ENCODE data around the gene PEAR1. TPM values are rescaled to one million over a fixed set of nuclear protein-coding genes. Genes with fewer than 3 reads are reported as not detected.

PEAR1 gene
- total and polyA plus RNA-seq, 9 donors: 12.2 to 35.0 (median 27.7) TPM

GRCh38 chr1:156849151-156849496 is 44.4 kb upstream of the PEAR1 start:
- no peak for DNase-seq
- Histone ChIP-seq H3K36me3 (ENCODE audit: control insufficient read depth, insufficient read depth, low read length) (no peaks in the 10 kb centered on the region), H3K27ac (ENCODE audit: low read length) (no peak overlapping the region), H3K9me3 (replicated peaks; ENCODE audit: control insufficient read depth, low read depth, low read length) (no peaks in the 10 kb centered on the region), H3K4me3 (ENCODE audit: low read length) (no peak overlapping the region), H3K4me1 (ENCODE audit: control insufficient read depth, insufficient read depth, low read length) (peaks cover 57% of the 10 kb centered on the region), H3K27me3 (ENCODE audit: control insufficient read depth, insufficient read depth, low read length) (peaks cover 63% of the 10 kb centered on the region)
- 18% methylated on average over 23 of the region's 23 CpGs for WGBS (ENCODE audit: insufficient coverage)

GRCh38 chr1:156851779-156852417 is 41.6 kb upstream of the PEAR1 start:
- no peak overlapping the region for H3K4me3 ChIP-seq (ENCODE audit: low read length)
- peaks cover 57% of the 10 kb centered on the region for H3K4me1 ChIP-seq (ENCODE audit: control insufficient read depth, insufficient read depth, low read length)
- DNase-seq: no peak
- H3K36me3 ChIP-seq (ENCODE audit: control insufficient read depth, insufficient read depth, low read length): no peaks in the 10 kb centered on the region
- H3K27ac ChIP-seq (ENCODE audit: low read length): peak overlapping the region; percentile 81
- H3K9me3 ChIP-seq (replicated peaks; ENCODE audit: control insufficient read depth, low read depth, low read length): no peaks in the 10 kb centered on the region
- H3K27me3 ChIP-seq (ENCODE audit: control insufficient read depth, insufficient read depth, low read length): peaks cover 42% of the 10 kb centered on the region
- 79% methylated on average over 12 of the region's 17 CpGs for WGBS (ENCODE audit: insufficient coverage)

- peaks cover 54% of the 10 kb centered on the region for H3K4me1 ChIP-seq (ENCODE audit: control insufficient read depth, insufficient read depth, low read length)
- WGBS (ENCODE audit: insufficient coverage): 31% methylated on average over 5 of the region's 9 CpGs
- H3K27ac ChIP-seq (ENCODE audit: low read length): peak overlapping the region; percentile 81
- DNase-seq: peak; percentile 86
- H3K36me3 ChIP-seq (ENCODE audit: control insufficient read depth, insufficient read depth, low read length): no peaks in the 10 kb centered on the region
- H3K4me3 ChIP-seq (ENCODE audit: low read length): no peak overlapping the region
- H3K9me3 ChIP-seq (replicated peaks; ENCODE audit: control insufficient read depth, low read depth, low read length): no peaks in the 10 kb centered on the region
- H3K27me3 ChIP-seq (ENCODE audit: control insufficient read depth, insufficient read depth, low read length): peaks cover 42% of the 10 kb centered on the region
Observed at GRCh38 chr1:156852418-156852874, 41.1 kb upstream of the PEAR1 start.

- Histone ChIP-seq H3K36me3 (ENCODE audit: control insufficient read depth, insufficient read depth, low read length) (no peaks in the 10 kb centered on the region), H3K4me1 (ENCODE audit: control insufficient read depth, insufficient read depth, low read length) (peaks cover 54% of the 10 kb centered on the region), H3K27me3 (ENCODE audit: control insufficient read depth, insufficient read depth, low read length) (peaks cover 42% of the 10 kb centered on the region), H3K4me3 (ENCODE audit: low read length) (no peak overlapping the region), H3K9me3 (replicated peaks; ENCODE audit: control insufficient read depth, low read depth, low read length) (no peaks in the 10 kb centered on the region), H3K27ac (ENCODE audit: low read length) (no peak overlapping the region)
- WGBS (ENCODE audit: insufficient coverage): 91% methylated on average over 19 of the region's 19 CpGs
- no peak for DNase-seq
Observed at GRCh38 chr1:156853761-156854160, 39.8 kb upstream of the PEAR1 start.

- DNase-seq: no peak
Observed at GRCh38 chr1:156854634-156855033, 38.9 kb upstream of the PEAR1 start.

GRCh38 chr1:156856282-156856785 is 37.2 kb upstream of the PEAR1 start:
- H3K9me3 ChIP-seq (replicated peaks; ENCODE audit: control insufficient read depth, low read depth, low read length): no peaks in the 10 kb centered on the region
- H3K4me1 ChIP-seq (ENCODE audit: control insufficient read depth, insufficient read depth, low read length): peaks cover 72% of the 10 kb centered on the region
- no peaks in the 10 kb centered on the region for H3K36me3 ChIP-seq (ENCODE audit: control insufficient read depth, insufficient read depth, low read length)
- H3K4me3 ChIP-seq (ENCODE audit: low read length): no peak overlapping the region
- WGBS (ENCODE audit: insufficient coverage): 43% methylated on average over 1 of the region's 3 CpGs
- DNase-seq: no peak
- no peak overlapping the region for H3K27ac ChIP-seq (ENCODE audit: low read length)
- H3K27me3 ChIP-seq (ENCODE audit: control insufficient read depth, insufficient read depth, low read length): peaks cover 52% of the 10 kb centered on the region

More at GRCh38 chr1:156854634-156855033, 38.9 kb upstream of the PEAR1 start:
- no peaks in the 10 kb centered on the region for H3K9me3 ChIP-seq (replicated peaks; ENCODE audit: control insufficient read depth, low read depth, low read length)
- H3K4me3 ChIP-seq (ENCODE audit: low read length): no peak overlapping the region
- peaks cover 42% of the 10 kb centered on the region for H3K27me3 ChIP-seq (ENCODE audit: control insufficient read depth, insufficient read depth, low read length)
- no peak overlapping the region for H3K27ac ChIP-seq (ENCODE audit: low read length)
- peaks cover 59% of the 10 kb centered on the region for H3K4me1 ChIP-seq (ENCODE audit: control insufficient read depth, insufficient read depth, low read length)
- no peaks in the 10 kb centered on the region for H3K36me3 ChIP-seq (ENCODE audit: control insufficient read depth, insufficient read depth, low read length)
- WGBS (ENCODE audit: insufficient coverage): 48% methylated on average over 3 of the region's 3 CpGs

- no peaks in the 10 kb centered on the region for H3K9me3 ChIP-seq (replicated peaks; ENCODE audit: control insufficient read depth, low read depth, low read length)
- H3K27me3 ChIP-seq (ENCODE audit: control insufficient read depth, insufficient read depth, low read length): peaks cover 61% of the 10 kb centered on the region
- no peak overlapping the region for H3K4me3 ChIP-seq (ENCODE audit: low read length)
- WGBS (ENCODE audit: insufficient coverage): no CpG with 5 or more reads among the region's 3 CpGs
- no peaks in the 10 kb centered on the region for H3K36me3 ChIP-seq (ENCODE audit: control insufficient read depth, insufficient read depth, low read length)
- H3K27ac ChIP-seq (ENCODE audit: low read length): no peak overlapping the region
- DNase-seq: no peak
- peaks cover 64% of the 10 kb centered on the region for H3K4me1 ChIP-seq (ENCODE audit: control insufficient read depth, insufficient read depth, low read length)
Observed at GRCh38 chr1:156857532-156857931, 36.0 kb upstream of the PEAR1 start.

GRCh38 chr1:156858555-156858956 is 35.0 kb upstream of the PEAR1 start:
- WGBS (ENCODE audit: insufficient coverage): 10% methylated on average over 5 of the region's 5 CpGs
- Histone ChIP-seq H3K27me3 (ENCODE audit: control insufficient read depth, insufficient read depth, low read length) (peaks cover 72% of the 10 kb centered on the region), H3K9me3 (replicated peaks; ENCODE audit: control insufficient read depth, low read depth, low read length) (no peaks in the 10 kb centered on the region), H3K4me1 (ENCODE audit: control insufficient read depth, insufficient read depth, low read length) (peaks cover 53% of the 10 kb centered on the region), H3K27ac (ENCODE audit: low read length) (peak overlapping the region; percentile 13), H3K4me3 (ENCODE audit: low read length) (no peak overlapping the region), H3K36me3 (ENCODE audit: control insufficient read depth, insufficient read depth, low read length) (no peaks in the 10 kb centered on the region)
- no peak for DNase-seq

- Histone ChIP-seq H3K36me3 (ENCODE audit: control insufficient read depth, insufficient read depth, low read length) (no peaks in the 10 kb centered on the region), H3K27me3 (ENCODE audit: control insufficient read depth, insufficient read depth, low read length) (peaks cover 76% of the 10 kb centered on the region), H3K27ac (ENCODE audit: low read length) (peak within 1 kb of the TSS; percentile 20), H3K4me3 (ENCODE audit: low read length) (peak within 1 kb of the TSS; percentile 34), H3K9me3 (replicated peaks; ENCODE audit: control insufficient read depth, low read depth, low read length) (no peaks in the 10 kb centered on the region), H3K4me1 (ENCODE audit: control insufficient read depth, insufficient read depth, low read length) (peaks cover 49% of the 10 kb centered on the region)
- WGBS (ENCODE audit: insufficient coverage): 2% methylated on average over 29 of the region's 39 CpGs
- peak; percentile 60 for DNase-seq
Observed at GRCh38 chr1:156858959-156859522, 34.5 kb upstream of the PEAR1 start, which contains the start of gene INSRR. Gene INSRR (minus strand): TSS chr1:156859117. CDS start chr1:156858621, 496 bp downstream.

GRCh38 chr1:156859523-156860112 is 33.9 kb upstream of the PEAR1 start:
- WGBS (ENCODE audit: insufficient coverage): 1% methylated on average over 26 of the region's 33 CpGs
- Histone ChIP-seq H3K9me3 (replicated peaks; ENCODE audit: control insufficient read depth, low read depth, low read length) (no peaks in the 10 kb centered on the region), H3K27me3 (ENCODE audit: control insufficient read depth, insufficient read depth, low read length) (peaks cover 82% of the 10 kb centered on the region), H3K36me3 (ENCODE audit: control insufficient read depth, insufficient read depth, low read length) (no peaks in the 10 kb centered on the region), H3K4me3 (ENCODE audit: low read length) (peak overlapping the region; percentile 34), H3K4me1 (ENCODE audit: control insufficient read depth, insufficient read depth, low read length) (peaks cover 43% of the 10 kb centered on the region), H3K27ac (ENCODE audit: low read length) (no peak overlapping the region)
- peak; percentile 44 for DNase-seq

Data from muscle of leg (tissue), 11 donors.